HG03378 (cell line): ENCODE data around the gene MARCOL.

Source experiments
- ATAC-seq: cut with Tn5 transposase; IDR thresholded peaks from one replicate; pipeline ENCODE4 v1.9.1; 2021; ENCODE audit warnings: mild to moderate bottlenecking, moderate library complexity; ENCODE audit not compliant: unreplicated experiment

MARCOL gene, protein sequence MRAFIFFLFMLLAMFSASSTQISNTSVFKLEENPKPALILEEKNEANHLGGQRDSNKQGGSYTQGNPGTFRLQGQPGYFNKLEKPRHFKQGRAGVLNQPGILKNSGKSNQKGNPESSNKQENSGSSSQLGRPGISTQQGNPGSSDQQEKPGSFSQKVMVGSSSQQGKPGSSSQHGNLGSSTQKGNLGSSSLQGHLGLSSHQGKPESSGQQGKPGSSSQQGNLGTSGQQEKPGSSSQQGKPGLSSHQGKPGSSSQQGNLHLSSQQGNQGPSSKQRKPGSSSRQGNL

GRCh38 chr5:148238418-148238794 lies at the start of gene MARCOL:
Gene MARCOL, plus strand, starts transcription at chr5:148238525. Its CDS starts 73 bp downstream, at chr5:148238598.
- ATAC-seq = no peak

GRCh38 chr5:148191010-148191409 lies 47.3 kb upstream of the MARCOL start:
- ATAC-seq = no peak

- no peak for ATAC-seq
Measured at GRCh38 chr5:148193202-148193601, 45.1 kb upstream of the MARCOL start.

GRCh38 chr5:148201151-148201550 lies 37.2 kb upstream of the MARCOL start:
- ATAC-seq = no peak

GRCh38 chr5:148202531-148203203 lies 35.7 kb upstream of the MARCOL start, which contains the start of gene SPINK6:
Gene SPINK6, plus strand, starts transcription at chr5:148203042. Its CDS starts 55 bp downstream, at chr5:148203097.
- no peak for ATAC-seq

GRCh38 chr5:148205044-148205806 lies 33.1 kb upstream of the MARCOL start:
- no peak for ATAC-seq

DNA sequence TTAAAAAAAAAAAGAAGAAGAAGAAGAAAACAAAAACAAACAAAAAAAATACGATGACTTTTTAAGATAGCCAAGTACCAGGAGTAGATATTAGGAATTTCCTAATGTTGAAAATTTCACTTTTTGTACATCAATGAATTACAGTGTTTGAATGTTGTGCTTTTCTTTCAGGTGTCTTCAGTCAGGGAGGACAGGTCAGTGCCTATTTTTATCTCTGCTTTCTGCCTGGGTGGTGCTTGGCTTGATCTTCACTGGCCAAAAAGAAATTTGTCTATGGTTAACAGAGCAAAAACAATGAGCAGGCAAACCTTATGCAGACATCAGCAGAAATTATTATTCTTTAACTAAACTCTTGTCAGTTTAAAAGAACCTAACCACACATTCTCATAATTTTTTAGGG lies 32.5 kb upstream of the MARCOL start:
- no peak for ATAC-seq

GRCh38 chr5:148206620-148207019 lies 31.7 kb upstream of the MARCOL start:
- ATAC-seq = no peak

DNA sequence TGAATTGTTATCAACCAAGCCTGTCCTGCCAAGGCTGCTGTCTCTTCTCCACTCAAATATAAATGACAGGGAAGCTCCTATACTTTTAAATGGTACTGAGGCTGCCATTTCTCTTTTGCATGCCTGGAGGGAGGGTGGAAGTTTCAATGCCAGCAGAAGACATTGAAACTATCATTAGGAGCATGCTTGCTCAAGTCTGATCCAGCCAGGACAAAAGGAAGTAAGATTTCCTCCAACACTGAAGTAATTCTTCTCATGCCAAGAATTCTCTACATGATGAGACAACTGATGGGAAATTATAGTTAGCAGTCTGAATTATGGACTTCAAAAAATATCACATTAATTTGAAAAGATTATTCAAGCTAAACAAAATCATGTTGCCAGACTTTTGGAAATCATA lies 30.1 kb upstream of the MARCOL start:
- ATAC-seq = no peak

DNA sequence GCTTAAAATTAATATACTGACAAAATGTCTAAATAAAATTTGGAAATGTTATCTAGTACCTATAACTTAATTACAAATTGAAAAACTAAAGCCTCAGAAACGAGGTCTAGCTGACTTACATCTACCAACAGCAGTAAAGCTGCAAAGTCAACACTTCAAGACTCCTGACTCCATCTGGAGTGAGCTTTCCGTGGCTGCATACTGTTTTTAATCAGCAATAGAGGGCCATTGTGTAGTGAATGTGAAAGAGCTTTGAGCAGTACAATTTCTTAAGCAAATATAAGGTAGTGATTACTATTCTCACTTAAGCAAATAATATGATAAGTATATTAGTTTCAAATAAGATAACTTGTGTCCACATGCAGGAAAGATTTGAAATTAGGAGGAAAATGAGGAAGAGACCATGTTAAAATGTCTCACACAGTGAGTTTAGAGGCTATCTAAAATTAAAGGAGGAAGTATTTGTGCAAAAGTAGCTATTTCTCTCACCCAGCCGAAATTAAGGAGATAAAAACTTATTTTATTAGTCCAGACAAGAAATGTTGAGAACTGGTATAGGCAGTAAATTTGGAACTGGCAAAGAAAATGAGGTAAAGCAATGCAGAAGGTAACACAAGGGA lies 29.1 kb upstream of the MARCOL start:
- ATAC-seq = no peak

DNA sequence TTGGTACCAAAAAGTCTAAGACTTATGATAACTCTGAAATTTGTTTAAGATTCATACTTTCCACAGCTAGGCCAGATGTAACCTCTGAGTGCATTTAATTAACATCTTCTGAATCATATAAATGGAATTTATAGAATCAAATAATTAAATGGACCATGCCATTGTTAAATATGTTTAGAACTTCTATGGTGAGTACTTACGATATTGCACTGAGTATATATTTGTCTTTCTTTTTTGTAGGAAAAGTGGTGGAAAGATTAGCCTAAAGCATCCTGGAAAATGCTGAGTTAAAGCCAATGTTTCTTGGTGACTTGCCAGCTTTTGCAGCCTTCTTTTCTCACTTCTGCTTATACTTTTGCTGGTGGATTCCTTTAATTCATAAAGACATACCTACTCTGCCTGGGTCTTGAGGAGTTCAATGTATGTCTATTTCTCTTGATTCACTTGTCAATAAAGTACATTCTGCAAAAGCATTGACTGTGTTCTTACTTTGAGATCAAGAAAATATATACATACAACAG lies 23.6 kb upstream of the MARCOL start:
- ATAC-seq = no peak

DNA sequence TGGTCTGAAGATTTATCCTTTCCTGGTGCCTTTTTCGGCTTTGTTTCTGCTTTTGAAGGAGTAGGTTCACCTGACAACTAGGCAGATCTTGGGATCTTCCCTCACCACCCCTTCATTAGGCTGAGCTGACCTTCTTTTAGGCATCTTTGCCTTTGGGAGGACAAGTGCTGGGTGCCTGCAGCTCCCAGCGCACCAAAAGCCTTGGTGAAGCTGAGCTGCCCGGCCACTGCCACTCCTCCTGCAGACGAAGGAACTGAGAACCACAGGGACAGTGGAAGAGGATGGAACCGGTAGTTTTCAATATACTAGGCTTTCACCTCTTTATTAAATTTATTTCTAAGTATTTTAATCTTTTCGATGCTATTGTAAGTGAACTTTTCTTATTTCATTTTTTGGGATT lies 16.8 kb upstream of the MARCOL start:
- ATAC-seq = no peak

GRCh38 chr5:148224117-148224742 lies 14.1 kb upstream of the MARCOL start:
- ATAC-seq = no peak

- ATAC-seq = no peak
Measured at GRCh38 chr5:148228392-148228984, 9.8 kb upstream of the MARCOL start.

DNA sequence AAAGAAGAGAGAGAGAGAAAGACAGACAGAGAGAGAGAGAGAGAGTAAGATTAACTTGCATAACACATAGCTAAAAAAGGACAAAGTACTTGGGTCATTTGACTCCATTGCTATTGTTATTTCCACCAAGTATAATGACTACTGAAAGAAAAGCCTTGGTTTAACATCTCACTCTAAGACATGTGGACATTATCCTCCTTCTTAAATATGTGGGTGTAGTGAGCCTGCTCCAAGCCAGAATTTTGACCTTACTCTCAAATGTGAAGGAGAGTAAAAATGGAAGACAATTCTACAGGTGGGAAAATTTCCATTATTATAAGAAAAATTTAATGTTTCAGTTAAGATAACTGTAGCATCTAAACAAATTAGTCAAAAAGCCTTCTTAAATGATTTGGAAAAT lies 8.5 kb upstream of the MARCOL start:
- ATAC-seq = no peak

DNA sequence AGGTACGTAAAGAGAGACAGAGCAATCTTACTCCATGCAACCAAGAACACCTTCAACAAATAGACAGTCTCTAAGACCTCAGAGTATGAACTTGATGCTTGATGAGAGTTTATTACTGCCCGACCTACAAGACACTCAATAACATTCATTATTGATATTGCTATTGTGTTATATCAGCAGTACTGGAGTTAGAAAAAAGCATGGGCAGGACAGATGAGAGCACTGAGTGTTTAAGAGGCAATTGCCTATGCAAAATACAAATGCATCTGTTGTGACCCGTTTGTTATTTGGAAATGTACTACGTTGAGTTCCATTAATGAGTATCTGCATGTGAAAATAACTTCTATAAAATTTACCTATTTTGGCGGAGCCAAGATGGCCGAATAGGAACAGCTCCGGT lies 8.1 kb upstream of the MARCOL start:
- ATAC-seq = no peak

DNA sequence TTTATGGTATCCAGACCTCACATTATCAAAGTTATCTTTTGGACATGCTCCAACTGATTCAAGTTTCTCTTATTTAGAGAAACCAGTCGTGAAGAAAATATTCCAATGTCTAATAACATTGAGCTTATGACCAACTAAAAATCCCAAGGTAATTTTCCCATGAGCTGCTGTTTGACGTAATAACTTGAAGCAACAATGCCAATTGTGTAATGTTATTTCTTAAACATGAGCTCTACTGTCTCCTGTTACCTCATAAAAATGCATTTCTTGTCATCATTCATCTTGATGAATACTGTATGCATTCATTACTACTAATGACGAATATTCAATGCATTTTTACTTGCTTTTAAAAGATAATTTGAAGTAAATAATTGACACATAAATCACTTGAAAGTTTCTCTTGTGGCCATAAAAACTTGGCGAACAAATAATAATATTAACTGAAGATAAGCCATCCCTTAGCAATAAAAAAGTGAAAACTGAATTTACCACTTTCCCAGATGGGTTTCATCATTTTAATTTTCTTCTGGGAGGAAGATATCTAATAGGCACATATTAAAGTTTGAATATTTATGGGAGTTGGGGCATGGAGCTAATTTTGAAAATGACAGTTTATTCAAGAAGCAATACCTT lies 424 bp upstream of the MARCOL start:
- ATAC-seq = no peak

DNA sequence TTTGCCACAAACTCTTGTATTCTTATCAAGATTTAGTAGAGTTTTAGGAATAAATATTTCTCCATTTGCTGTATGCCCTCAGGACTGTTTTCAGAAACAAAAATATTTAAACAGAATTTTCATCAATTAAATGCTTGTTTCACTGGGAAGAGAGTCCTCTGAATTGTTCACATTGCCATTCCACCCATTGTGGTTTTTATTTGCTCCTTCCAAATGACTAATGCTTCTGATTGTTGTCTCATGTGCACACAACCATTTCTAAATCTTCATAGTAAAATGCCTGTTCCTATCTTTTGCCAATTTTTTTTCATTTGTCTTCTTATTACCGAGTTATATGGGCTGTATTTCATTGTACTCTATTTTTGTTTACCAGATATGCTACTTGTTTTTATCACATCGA lies 10.6 kb downstream of the MARCOL start:
- no peak for ATAC-seq

DNA sequence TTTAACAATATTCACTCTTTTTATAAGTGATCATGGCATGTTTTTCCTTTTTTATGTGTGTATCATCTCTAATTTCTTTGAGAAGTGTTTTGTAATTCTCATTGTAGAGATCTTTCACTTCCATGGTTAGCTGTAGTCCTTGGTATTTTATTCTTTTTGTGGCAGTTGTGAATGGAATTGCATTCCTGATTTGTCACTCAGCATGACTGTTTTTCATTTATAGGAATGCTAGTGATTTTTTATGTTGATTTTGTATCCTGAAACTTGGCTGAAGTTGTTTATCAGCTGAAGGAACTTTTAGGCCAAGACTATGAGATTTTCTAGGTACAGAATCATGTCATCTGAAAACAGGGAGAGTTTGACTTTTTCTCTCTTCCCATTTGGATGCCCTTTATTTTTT lies 17.1 kb downstream of the MARCOL start:
- ATAC-seq = no peak

DNA sequence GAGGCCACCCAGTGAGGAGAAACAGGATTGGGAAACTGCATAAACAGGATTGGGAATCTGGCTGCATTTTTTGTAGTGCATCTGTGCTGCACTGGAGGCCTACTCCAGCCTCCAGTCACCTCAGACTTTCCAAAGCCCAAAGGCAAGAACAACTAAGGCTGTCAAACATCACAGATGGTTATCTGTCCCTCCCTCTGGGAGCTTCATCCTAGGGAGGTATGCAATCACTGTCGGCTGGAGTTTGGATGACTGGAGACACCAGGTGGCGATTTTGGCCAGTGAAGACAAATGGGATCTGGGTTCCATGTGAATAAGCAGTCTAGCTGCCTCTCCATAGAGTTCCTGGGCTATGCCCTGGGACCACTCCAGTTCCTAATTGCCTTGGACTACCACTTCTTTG lies 21.0 kb downstream of the MARCOL start:
- no peak for ATAC-seq
